ENCODE data around the gene JUN. TPM values are rescaled to one million over a fixed set of nuclear protein-coding genes. Genes with fewer than 3 reads are reported as not detected.

JUN gene
- total and polyA plus RNA-seq, 7 donors, result 42.8 to 233 (median 132) TPM

DNA sequence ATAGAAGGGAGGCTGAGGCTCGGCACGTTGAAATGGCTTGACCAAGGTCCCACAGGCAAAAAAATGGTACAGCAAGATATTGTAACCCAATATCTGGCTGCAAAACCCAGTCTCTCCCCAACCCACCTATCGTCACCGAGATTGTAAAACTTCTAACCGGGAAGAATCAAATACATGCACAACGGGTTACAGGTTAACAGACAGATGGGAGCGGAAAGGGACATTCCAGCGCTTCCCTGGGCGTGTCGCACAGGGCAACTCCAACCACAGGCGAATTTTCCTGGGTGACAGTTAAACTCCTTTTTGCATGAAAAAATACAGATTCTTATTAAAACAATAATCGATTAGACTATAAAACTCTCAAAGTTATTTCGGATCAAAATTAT lies 31.8 kb upstream of the JUN start:
- peak overlapping the region; percentile 42 to 66 (median 56) for H3K4me3 ChIP-seq
- TF ChIP-seq EP300 (IDR thresholded peaks at IDR 0.05) (no peak), POLR2AphosphoS5 (IDR thresholded peaks at IDR 0.05) (no peak), POLR2A (IDR thresholded peaks at IDR 0.05) (no peak)
- TF ChIP-seq, protein P1, sequence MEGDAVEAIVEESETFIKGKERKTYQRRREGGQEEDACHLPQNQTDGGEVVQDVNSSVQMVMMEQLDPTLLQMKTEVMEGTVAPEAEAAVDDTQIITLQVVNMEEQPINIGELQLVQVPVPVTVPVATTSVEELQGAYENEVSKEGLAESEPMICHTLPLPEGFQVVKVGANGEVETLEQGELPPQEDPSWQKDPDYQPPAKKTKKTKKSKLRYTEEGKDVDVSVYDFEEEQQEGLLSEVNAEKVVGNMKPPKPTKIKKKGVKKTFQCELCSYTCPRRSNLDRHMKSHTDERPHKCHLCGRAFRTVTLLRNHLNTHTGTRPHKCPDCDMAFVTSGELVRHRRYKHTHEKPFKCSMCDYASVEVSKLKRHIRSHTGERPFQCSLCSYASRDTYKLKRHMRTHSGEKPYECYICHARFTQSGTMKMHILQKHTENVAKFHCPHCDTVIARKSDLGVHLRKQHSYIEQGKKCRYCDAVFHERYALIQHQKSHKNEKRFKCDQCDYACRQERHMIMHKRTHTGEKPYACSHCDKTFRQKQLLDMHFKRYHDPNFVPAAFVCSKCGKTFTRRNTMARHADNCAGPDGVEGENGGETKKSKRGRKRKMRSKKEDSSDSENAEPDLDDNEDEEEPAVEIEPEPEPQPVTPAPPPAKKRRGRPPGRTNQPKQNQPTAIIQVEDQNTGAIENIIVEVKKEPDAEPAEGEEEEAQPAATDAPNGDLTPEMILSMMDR (IDR thresholded peaks at IDR 0.05), result no peak
- no peaks in the 10 kb centered on the region for H3K9me3 ChIP-seq
- H3K36me3 ChIP-seq, result no peaks in the 10 kb centered on the region
- no peak for DNase-seq
- peaks cover 0 to 24% (median 15%) of the 10 kb centered on the region in 4 donors for H3K4me1 ChIP-seq
- H3K27ac ChIP-seq, result peak overlapping the region; percentile 84 to 94 (median 90)
- intact Hi-C loops (cut with DNase I), result loop anchor here (1.0 to 10.0 kb wide), 6 partner anchors 30 to 481 kb away; no protein-coding TSS in a partner anchor
- 0 to 1% methylated on average over 13 of the region's 13 CpGs for WGBS, 2 donors
- no peaks in the 10 kb centered on the region for H3K27me3 ChIP-seq

GRCh38 chr1:58815069-58815685 lies 31.3 kb upstream of the JUN start:
- Histone ChIP-seq H3K27me3 (no peaks in the 10 kb centered on the region), H3K4me1 (peaks cover 0 to 24% (median 15%) of the 10 kb centered on the region in 4 donors), H3K27ac (peak overlapping the region; percentile 84 to 94 (median 90)), H3K9me3 (no peaks in the 10 kb centered on the region), H3K36me3 (no peaks in the 10 kb centered on the region), H3K4me3 (peak overlapping the region; percentile 42 to 66 (median 56))
- intact Hi-C loops (cut with DNase I), result loop anchor here (1.0 to 10.0 kb wide), 4 partner anchors 30 to 336 kb away; no protein-coding TSS in a partner anchor
- DNase-seq, result peak; percentile 93
- TF ChIP-seq EP300 (IDR thresholded peaks at IDR 0.05), result peak in 1 of 4 donors; percentile 38
- peak in 3 of 4 donors; percentile 77 to 81 (median 80) for TF ChIP-seq POLR2AphosphoS5 (IDR thresholded peaks at IDR 0.05)
- peak in 1 of 2 donors; percentile 57 for TF ChIP-seq POLR2A (IDR thresholded peaks at IDR 0.05)
- TF ChIP-seq, protein P1 (IDR thresholded peaks at IDR 0.05), result no peak
- WGBS, 2 donors, result 2 to 8% methylated on average over 36 of the region's 36 CpGs

DNA sequence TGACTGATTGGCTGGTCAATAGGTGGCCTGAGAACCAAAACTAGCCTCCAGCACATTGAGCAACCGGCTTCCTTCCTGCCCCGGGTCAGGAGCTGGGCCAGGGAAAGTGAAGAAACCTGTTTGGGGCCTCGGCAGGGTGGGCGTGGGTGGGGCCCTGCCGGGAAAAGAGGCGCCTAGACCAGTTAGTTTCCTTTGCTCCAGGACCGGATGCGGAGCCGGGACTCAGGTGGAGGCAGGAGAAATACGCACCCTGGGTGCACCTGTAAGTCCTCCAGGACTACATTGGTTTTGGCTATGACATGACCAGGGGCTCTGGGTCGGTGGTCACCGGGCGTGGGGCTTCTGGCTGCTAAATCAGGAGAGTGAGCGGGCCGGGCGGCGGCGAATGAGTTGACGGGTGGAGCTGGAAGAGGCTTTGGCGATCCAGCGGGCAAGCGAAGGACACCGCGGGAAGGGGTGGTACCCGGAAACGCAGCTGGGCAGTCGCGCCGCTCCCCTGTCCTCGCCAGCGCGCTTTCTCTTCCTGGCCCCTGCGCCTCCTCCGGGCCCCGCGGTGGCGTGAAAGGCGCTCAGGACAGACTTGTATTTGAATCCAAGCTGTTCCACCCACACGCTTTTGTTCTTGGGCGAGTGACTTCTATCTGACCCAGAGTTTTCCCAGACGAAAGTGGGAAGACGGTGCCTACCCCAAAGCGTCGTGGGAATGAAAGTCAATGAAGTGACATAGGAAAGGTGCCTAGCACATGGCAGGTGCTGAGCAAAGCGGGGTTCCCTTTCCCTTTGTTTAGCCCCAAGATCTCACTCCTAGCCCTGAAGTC lies 30.6 kb upstream of the JUN start:
- peak; percentile 70 for DNase-seq
- Histone ChIP-seq H3K4me3 (peak overlapping the region in 3 of 4 donors; percentile 51 to 66 (median 61)), H3K27ac (peak overlapping the region; percentile 84 to 94 (median 90)), H3K9me3 (no peaks in the 10 kb centered on the region), H3K27me3 (no peaks in the 10 kb centered on the region), H3K4me1 (peaks cover 0 to 24% (median 15%) of the 10 kb centered on the region in 4 donors), H3K36me3 (no peaks in the 10 kb centered on the region)
- intact Hi-C loops (cut with DNase I), result loop anchor here (1.0 to 10.0 kb wide), 4 partner anchors 29 to 336 kb away; no protein-coding TSS in a partner anchor
- no peak for TF ChIP-seq EP300 (IDR thresholded peaks at IDR 0.05)
- peak; percentile 8 to 58 (median 36) for TF ChIP-seq POLR2AphosphoS5 (IDR thresholded peaks at IDR 0.05)
- TF ChIP-seq POLR2A (IDR thresholded peaks at IDR 0.05), result peak in 1 of 2 donors; percentile 32
- TF ChIP-seq, protein P1 (IDR thresholded peaks at IDR 0.05), result no peak
- 21 to 66% methylated on average over 45 of the region's 45 CpGs for WGBS, 2 donors

GRCh38 chr1:58813801-58814200 lies 30.0 kb upstream of the JUN start:
- no peak overlapping the region for H3K4me3 ChIP-seq
- DNase-seq, result no peak
- H3K4me1 ChIP-seq, result peaks cover 0 to 24% (median 15%) of the 10 kb centered on the region in 4 donors
- H3K27ac ChIP-seq, result peak overlapping the region; percentile 84 to 94 (median 90)
- no peak for TF ChIP-seq POLR2A (IDR thresholded peaks at IDR 0.05)
- no peak for TF ChIP-seq POLR2AphosphoS5 (IDR thresholded peaks at IDR 0.05)
- TF ChIP-seq, protein P1 (IDR thresholded peaks at IDR 0.05), result no peak
- no peak for TF ChIP-seq EP300 (IDR thresholded peaks at IDR 0.05)
- intact Hi-C loops (cut with DNase I), result loop anchor here (2.0 to 10.0 kb wide), 2 partner anchors 201 to 337 kb away; no protein-coding TSS in a partner anchor
- no peaks in the 10 kb centered on the region for H3K36me3 ChIP-seq
- H3K27me3 ChIP-seq, result no peaks in the 10 kb centered on the region
- WGBS, 2 donors, result 72 to 83% methylated on average over 7 of the region's 7 CpGs
- H3K9me3 ChIP-seq, result no peaks in the 10 kb centered on the region
